Uterus (tissue), 4 donors: ENCODE results near the gene LAMTOR5. TPM values are rescaled to one million over a fixed set of nuclear protein-coding genes. Genes with fewer than 3 reads are reported as not detected.

Experiments used
- DNase-seq, 2 donors: peaks; one replicate each; pipeline ENCODE4 v3.0.0-alpha.2; 2019 to 2020
- H3K27ac ChIP-seq, 2 donors: fragments of 200-600 bp; sonication (generic); 1 replicate in 1 of 2; 2 replicates in 1 of 2; pipeline ENCODE4 v1.5.1; 2016 to 2018
- H3K27me3 ChIP-seq, 2 donors: fragments of 200-600 bp; sonication (generic); one replicate each; pipeline ENCODE4 v1.5.1; 2018 to 2019; ENCODE audit warnings: control low read depth in 1 of 2
- H3K36me3 ChIP-seq, 2 donors: fragments of 200-600 bp; sonication (generic); one replicate each; pipeline ENCODE4 v1.5.1; 2019; ENCODE audit warnings: control low read depth in 1 of 2
- H3K4me1 ChIP-seq, 2 donors: fragments of 200-600 bp; sonication (generic); one replicate each; pipeline ENCODE4 v1.5.1; 2018 to 2019; ENCODE audit warnings: control low read depth in 1 of 2
- H3K4me3 ChIP-seq, 2 donors: fragments of 200-600 bp; sonication (generic); 1 replicate in 1 of 2; 2 replicates in 1 of 2; pipeline ENCODE4 v1.5.1; 2018 to 2019; ENCODE audit warnings: mild to moderate bottlenecking in 1 of 2
- H3K9me3 ChIP-seq, 2 donors: fragments of 200-600 bp; sonication (generic); one replicate each; pipeline ENCODE4 v1.5.1; 2019; ENCODE audit warnings: control low read depth in 1 of 2
- CTCF ChIP-seq, 4 experiments: fragments of 200-600 bp in 2 of 4; fragments of 450-650 bp in 2 of 4; sonication (generic) in 2 of 4; IDR thresholded peaks; one replicate each; pipeline ENCODE4 v1.5.1; 2016 to 2019; ENCODE audit warnings: antibody characterized with exemption in 4 of 4, mild to moderate bottlenecking in 2 of 4, moderate library complexity in 1 of 4
- POLR2A ChIP-seq, 2 donors: fragments of 450-650 bp; IDR thresholded peaks; one replicate each; pipeline ENCODE4 v1.6.1; 2016; ENCODE audit warnings: antibody characterized with exemption in 2 of 2, mild to moderate bottlenecking in 1 of 2, moderate library complexity in 1 of 2
- intact Hi-C: fragments of 100-400 bp; cut with DNase I; formaldehyde crosslinking; loops from one replicate; pipeline ENCODE4 v1.15.1; 2023; ENCODE audit warnings: low total_unique reads
- total RNA-seq, 4 donors: library from RNA; depleted of rRNA in 3 of 4; stranded (reverse); fragments of >200 nt in 3 of 4; gene quantifications; one replicate each; pipeline versions ENCODE4 v1.1.0 to v1.2.4, GENCODE V29; 2014 to 2023
- donor health status: DM: yes; HTN: yes; CAD: no.

LAMTOR5 gene
- total RNA-seq, 4 donors from 2014 or later = 5.4 to 117 (median 58.5) TPM

DNA sequence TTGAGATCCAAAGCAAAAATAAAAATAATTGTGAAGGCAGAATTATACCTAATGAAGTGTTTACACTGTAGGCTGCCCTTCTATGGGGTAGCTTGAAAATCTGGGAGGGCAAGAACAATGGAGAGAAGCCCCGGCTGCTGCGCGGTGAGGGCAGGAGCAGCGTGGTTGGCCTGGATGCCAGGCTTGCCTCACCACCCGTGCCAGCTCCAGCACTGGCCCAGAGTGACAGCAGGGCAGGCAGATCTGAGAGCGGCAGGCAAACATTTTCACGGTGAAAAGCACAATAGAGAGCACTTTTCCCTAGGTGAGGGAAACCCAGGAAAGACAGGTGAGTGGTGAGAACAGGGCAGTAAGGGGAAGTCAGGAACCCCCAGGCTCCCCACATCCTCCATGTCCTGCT lies 44.8 kb upstream of the LAMTOR5 start:
- Histone ChIP-seq H3K4me3 (peak overlapping the region in 1 of 2 donors; percentile 11), H3K9me3 (no peaks in the 10 kb centered on the region), H3K36me3 (no peaks in the 10 kb centered on the region), H3K4me1 (no peaks in the 10 kb centered on the region), H3K27me3 (no peaks in the 10 kb centered on the region), H3K27ac (no peak overlapping the region)
- no peak for DNase-seq
- intact Hi-C loops = no loop called here
- TF ChIP-seq POLR2A (IDR thresholded peaks at IDR 0.05) (no peak), CTCF (IDR thresholded peaks at IDR 0.05) (no peak)

GRCh38 chr1:110450929-110451328 lies 43.4 kb upstream of the LAMTOR5 start, which contains the start of gene PROK1:
Gene PROK1 (plus strand): TSS chr1:110451149. CDS start chr1:110451217, 68 bp downstream.
- no peak for DNase-seq

GRCh38 chr1:110449661-110450651 lies 42.5 kb upstream of the LAMTOR5 start:
- Histone ChIP-seq H3K4me3 (no peak overlapping the region), H3K9me3 (no peaks in the 10 kb centered on the region), H3K27ac (no peak overlapping the region), H3K27me3 (no peaks in the 10 kb centered on the region), H3K4me1 (no peaks in the 10 kb centered on the region), H3K36me3 (no peaks in the 10 kb centered on the region)
- TF ChIP-seq POLR2A (IDR thresholded peaks at IDR 0.05) = no peak
- no peak for TF ChIP-seq CTCF (IDR thresholded peaks at IDR 0.05)
- intact Hi-C loops = no loop called here
- DNase-seq = no peak

More at GRCh38 chr1:110450929-110451328, 43.4 kb upstream of the LAMTOR5 start, which contains the start of gene PROK1:
- Histone ChIP-seq H3K9me3 (no peaks in the 10 kb centered on the region), H3K36me3 (no peaks in the 10 kb centered on the region), H3K4me3 (peak within 1 kb of the TSS in 1 of 2 donors; percentile 20), H3K27ac (no peak within 1 kb of the TSS), H3K27me3 (no peaks in the 10 kb centered on the region), H3K4me1 (no peaks in the 10 kb centered on the region)
- intact Hi-C loops = no loop called here
- TF ChIP-seq POLR2A (IDR thresholded peaks at IDR 0.05) (no peak), CTCF (IDR thresholded peaks at IDR 0.05) (no peak)

- intact Hi-C loops = no loop called here
These were observed 37.1 kb upstream of the LAMTOR5 start for GRCh38 chr1:110444561-110444960.

More at GRCh38 chr1:110444561-110444960, 37.1 kb upstream of the LAMTOR5 start:
- no peak for DNase-seq
- no peaks in the 10 kb centered on the region for H3K36me3 ChIP-seq
- no peaks in the 10 kb centered on the region for H3K27me3 ChIP-seq
- H3K9me3 ChIP-seq = no peaks in the 10 kb centered on the region
- no peak for TF ChIP-seq POLR2A (IDR thresholded peaks at IDR 0.05)
- no peak for TF ChIP-seq CTCF (IDR thresholded peaks at IDR 0.05)
- no peak overlapping the region for H3K4me3 ChIP-seq
- H3K4me1 ChIP-seq = no peaks in the 10 kb centered on the region
- H3K27ac ChIP-seq = no peak overlapping the region
